H54 (cell line): ENCODE measurements around the gene KCNJ10.
A peak's percentile ranks its signal among the peaks of the same experiment; 100 is the strongest.

Experiments
- DNase-seq: peaks from one replicate; pipeline ENCODE4 v3.0.0; 2011; ENCODE audit warnings: low spot score, mixed read lengths; ENCODE audit not compliant: insufficient read length
- FAIRE-seq: peaks from 3 replicates; lab custom pipeline; 2011; peaks lifted over from hg19 to GRCh38; lab: Jason Lieb, UNC
- POLR2A ChIP-seq: IDR thresholded peaks from 2 replicates; pipeline ENCODE4 v1.6.1; 2011; ENCODE audit warnings: low read depth, mild to moderate bottlenecking, low read length

KCNJ10 gene

DNA sequence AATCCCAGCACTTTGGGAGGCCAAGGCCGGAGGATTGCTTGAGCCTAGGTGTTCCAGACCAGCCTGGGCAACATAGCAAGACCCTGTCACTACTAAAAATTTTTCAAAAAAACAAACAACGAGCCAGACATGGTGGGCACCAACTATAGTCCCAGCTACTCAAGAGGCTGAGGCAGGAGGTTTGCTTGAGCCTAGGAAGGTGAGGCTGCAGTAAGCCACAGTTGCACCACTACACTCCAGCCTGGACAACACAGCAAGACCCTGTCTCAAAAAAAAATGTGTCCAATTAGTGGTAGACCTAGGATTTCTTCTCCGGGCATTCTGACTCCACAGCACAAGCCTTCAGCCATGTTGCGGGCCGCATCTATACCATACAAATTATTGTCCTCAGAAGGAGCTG lies 35.2 kb upstream of the KCNJ10 start:
- FAIRE-seq (no peak), DNase-seq (no peak)
- TF ChIP-seq POLR2A, result no peak

DNA sequence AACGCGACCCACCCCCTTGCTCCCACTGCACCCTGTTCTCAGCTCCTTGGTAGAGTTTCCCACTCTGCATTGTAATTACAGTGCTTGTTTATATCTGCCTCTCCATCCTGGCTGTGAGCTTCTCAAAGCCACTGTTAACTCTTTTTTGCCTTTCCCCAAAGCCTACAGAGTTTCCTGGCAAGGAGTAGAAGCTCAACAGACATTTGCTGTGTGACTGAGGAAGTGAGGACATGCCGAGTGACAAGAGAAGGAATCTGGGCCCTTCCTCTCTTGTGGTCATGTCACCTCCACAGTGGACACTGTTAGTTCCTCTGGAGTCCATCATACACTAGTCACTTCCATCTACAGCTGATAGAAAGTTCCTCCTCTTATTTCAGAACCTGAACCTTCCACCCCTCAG lies 34.5 kb upstream of the KCNJ10 start:
- FAIRE-seq (no peak), DNase-seq (no peak)
- no peak for TF ChIP-seq POLR2A

- DNase-seq (no peak), FAIRE-seq (no peak)
- TF ChIP-seq POLR2A, result no peak
Measured at GRCh38 chr1:160103658-160104408, 33.9 kb upstream of the KCNJ10 start.

DNA sequence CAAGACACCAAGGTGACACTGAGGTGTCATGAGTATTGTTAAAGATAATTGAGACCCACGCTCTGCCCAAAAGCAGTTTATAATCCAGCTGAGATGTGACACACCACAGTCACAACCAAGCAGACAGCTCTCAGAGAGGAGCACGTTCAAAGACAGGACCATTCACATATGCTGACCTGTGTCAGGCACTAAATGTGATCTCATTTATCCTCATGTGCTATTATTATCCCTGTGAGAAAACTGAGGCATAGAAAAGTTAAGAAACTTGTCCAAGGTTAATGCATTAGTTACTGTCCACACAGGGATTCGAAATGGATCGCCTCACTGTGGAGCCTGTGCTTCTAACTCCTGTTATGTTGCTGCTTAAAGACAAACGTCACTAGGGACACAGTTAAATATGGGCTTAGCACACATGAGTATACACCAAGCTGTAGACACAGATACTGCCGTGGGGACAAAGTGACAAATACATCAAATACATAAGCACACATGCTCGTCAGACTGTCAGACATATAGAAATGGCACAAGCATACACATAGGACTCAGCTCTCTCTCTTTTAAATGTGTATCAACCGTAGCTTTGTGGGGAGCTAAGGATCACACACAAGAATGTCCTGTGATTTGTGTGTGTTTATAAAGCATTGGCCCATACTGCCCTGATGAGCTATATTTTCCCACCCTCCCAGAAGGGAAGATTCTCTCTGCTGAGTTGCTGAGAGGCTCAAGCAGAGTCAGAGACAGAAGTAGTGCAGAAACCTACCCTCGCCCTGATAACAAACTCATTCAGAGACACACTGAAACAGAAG lies 32.0 kb upstream of the KCNJ10 start:
- FAIRE-seq (no peak), DNase-seq (no peak)
- no peak for TF ChIP-seq POLR2A

- TF ChIP-seq POLR2A, result no peak
- DNase-seq (peak; percentile 94), FAIRE-seq (no peak)
Measured at GRCh38 chr1:160101037-160101716, 31.2 kb upstream of the KCNJ10 start.

GRCh38 chr1:160099716-160100375 lies 29.9 kb upstream of the KCNJ10 start:
- FAIRE-seq (no peak), DNase-seq (no peak)
- TF ChIP-seq POLR2A, result no peak

DNA sequence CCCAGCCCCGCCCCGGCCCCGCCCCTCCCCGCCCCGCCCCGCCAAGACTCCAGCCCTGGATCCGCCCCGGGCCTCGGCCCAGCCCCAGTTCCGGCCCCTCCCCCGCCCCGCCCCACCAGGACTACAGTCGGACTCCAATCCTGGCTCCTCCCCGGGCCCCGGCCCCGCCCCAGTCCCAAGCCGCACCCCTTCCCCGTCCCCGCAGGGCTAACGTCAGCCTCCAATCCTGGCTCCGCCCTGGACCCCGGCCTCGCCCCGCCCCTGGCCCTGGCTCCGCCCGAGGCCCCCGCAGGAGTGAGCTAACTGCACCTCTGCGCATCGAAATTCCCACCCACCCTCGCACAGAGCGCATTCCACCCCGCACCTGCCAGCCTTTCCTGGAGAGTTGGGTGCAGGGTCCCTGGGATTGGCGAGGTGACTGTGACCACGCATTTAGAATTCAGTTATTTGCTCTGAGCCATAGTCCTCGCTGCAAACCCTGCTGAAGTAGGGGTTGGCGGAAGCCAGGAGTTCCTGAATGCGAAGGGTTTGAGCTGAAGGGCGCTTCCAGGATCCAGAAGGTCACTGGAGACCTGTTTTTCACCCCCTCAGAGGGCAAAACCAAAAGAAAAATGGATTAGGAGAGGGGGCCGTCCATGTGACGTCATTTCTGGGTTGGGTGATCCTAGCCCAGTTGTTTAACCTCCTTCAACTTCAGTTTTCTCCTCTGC lies 29.0 kb upstream of the KCNJ10 start:
- FAIRE-seq (no peak), DNase-seq (peak; percentile 97)
- TF ChIP-seq POLR2A, result no peak

DNA sequence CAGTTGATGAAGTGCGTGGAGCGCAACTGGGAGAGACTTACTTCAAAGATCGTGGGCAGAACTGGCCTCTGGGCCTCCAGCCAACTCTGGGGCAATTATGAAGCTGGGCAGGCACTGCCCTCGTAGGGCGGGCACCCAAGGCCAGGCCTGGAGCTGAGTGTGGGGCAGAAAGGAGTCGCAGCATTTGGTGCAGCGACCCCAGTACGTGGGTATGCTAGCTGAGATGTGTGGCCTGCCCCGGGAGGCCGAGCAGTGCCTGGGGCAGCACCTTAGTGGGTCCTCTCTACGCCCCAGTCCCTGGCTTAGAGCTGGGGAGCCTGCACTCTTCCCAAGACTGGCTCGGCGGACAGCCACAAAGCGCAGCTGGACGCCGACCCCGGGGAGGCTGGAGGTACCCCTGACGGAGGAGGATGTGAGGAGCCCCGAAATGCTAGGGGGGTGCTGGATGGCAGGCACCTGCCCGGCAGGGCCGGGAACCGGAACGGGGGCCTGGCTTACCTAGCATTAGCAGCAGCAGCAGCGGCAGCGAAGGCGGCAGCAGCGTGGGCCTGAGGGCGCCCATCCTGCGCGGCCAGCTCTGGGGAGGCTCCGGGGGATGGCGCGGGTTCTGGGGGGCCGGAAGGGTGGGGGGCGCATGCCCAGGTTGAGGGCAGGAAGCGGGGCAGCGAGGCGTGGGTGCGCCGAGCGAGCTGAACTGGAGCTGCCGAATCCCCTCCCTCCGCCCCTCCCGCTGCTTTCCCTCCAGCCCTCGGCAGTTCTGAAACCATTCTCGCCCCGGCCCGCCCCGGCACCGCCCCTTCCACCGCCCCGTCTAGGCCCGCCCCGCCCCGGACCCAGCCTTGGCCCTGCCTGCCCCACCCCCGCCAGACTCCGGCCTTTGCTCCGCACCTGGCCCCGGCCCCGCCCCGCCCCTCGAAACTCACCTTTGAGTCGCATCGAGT lies 28.2 kb upstream of the KCNJ10 start, which contains the start of gene IGSF8:
TSS of gene IGSF8 (minus strand) at position 709 of the 941 bp plus-strand sequence. CDS start at position 562, 147 bp downstream.
- FAIRE-seq (no peak), DNase-seq (peak; percentile 94)
- peak; percentile 42; the same call in 1 of the 2 replicates for TF ChIP-seq POLR2A

DNA sequence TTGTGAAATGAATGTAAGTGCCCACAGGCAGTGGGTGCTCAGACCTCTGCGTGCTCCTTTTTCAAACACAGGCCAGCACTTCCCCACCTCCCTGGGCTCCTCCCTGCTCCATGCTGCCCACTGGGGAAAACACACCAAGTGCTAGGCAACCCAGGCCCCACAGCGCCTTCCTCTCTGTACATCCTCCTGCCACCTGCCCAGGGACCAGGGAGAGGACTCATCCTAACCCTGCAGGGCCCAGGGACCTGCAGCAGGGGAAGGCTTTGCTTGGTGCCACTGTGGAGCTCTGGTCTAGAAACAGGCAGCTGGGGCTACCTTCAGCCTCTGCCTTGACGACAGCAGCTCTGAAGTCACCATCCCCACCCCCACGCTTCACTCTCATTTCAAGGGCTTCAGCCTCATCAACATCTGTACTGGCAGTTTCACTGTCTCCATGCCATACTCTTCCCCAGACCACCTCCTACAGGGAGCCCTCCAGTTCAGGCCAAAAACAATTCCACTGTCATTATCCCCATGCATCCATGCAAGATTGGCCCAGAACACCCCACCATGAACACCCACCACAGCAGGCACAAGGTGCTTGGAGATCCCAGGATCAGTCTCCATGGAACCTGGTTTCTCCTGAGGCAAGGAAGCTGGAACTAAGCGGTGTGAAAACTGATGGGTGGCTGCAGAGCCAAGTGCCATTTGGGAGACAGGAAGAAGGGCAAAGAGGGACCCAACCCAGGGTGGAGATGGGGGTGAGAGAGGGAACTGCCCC lies 27.4 kb upstream of the KCNJ10 start:
- DNase-seq (no peak), FAIRE-seq (no peak)
- no peak for TF ChIP-seq POLR2A

- TF ChIP-seq POLR2A, result no peak
- DNase-seq, result no peak
- no peak for FAIRE-seq
Measured at GRCh38 chr1:160096274-160097116, 26.5 kb upstream of the KCNJ10 start.

GRCh38 chr1:160095382-160096105 lies 25.6 kb upstream of the KCNJ10 start:
- DNase-seq (no peak), FAIRE-seq (no peak)
- TF ChIP-seq POLR2A, result no peak
